Neural cell (in vitro differentiated cells): ENCODE measurements around the gene RPL39L.

Experiments
- EP300 ChIP-seq: fragments of 450-650 bp; conservative IDR thresholded peaks from 2 replicates; pipeline ENCODE4 v1.6.1; 2014; ENCODE audit warnings: antibody characterized with exemption, mild to moderate bottlenecking, moderate library complexity; ENCODE audit not compliant: poor library complexity, severe bottlenecking
- MXI1 ChIP-seq: fragments of 450-650 bp; conservative IDR thresholded peaks from 2 replicates; pipeline ENCODE4 v1.6.1; 2014; ENCODE audit warnings: antibody characterized with exemption, mild to moderate bottlenecking; ENCODE audit not compliant: poor library complexity, severe bottlenecking
- POLR2AphosphoS5 ChIP-seq: IDR thresholded peaks from 2 replicates; pipeline ENCODE4 v1.6.1; 2012
- RAD21 ChIP-seq: fragments of 450-650 bp; conservative IDR thresholded peaks from 2 replicates; pipeline ENCODE4 v1.6.1; 2014; ENCODE audit warnings: antibody characterized with exemption, mild to moderate bottlenecking, moderate library complexity
- SMC3 ChIP-seq: fragments of 450-650 bp; conservative IDR thresholded peaks from 2 replicates; pipeline ENCODE4 v1.6.1; 2014; ENCODE audit warnings: antibody characterized with exemption, mild to moderate bottlenecking, moderate library complexity; ENCODE audit not compliant: poor library complexity
- TF ChIP-seq, protein P1 (sequence below): fragments of 450-650 bp; IDR thresholded peaks from 2 replicates; pipeline ENCODE4 v1.5.1; 2014; ENCODE audit warnings: antibody characterized with exemption, mild to moderate bottlenecking, moderate library complexity; ENCODE audit not compliant: poor library complexity, severe bottlenecking

- TF ChIP-seq, protein P1, sequence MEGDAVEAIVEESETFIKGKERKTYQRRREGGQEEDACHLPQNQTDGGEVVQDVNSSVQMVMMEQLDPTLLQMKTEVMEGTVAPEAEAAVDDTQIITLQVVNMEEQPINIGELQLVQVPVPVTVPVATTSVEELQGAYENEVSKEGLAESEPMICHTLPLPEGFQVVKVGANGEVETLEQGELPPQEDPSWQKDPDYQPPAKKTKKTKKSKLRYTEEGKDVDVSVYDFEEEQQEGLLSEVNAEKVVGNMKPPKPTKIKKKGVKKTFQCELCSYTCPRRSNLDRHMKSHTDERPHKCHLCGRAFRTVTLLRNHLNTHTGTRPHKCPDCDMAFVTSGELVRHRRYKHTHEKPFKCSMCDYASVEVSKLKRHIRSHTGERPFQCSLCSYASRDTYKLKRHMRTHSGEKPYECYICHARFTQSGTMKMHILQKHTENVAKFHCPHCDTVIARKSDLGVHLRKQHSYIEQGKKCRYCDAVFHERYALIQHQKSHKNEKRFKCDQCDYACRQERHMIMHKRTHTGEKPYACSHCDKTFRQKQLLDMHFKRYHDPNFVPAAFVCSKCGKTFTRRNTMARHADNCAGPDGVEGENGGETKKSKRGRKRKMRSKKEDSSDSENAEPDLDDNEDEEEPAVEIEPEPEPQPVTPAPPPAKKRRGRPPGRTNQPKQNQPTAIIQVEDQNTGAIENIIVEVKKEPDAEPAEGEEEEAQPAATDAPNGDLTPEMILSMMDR, result no peak
- TF ChIP-seq EP300, result no peak
- no peak for TF ChIP-seq MXI1
- TF ChIP-seq SMC3, result no peak
- no peak for TF ChIP-seq POLR2AphosphoS5
- TF ChIP-seq RAD21, result no peak
Measured at GRCh38 chr3:187186375-187186774, 47.1 kb upstream of the RPL39L start.
